Measurements from ENCODE around the gene LCMT2. TPM values are rescaled to one million over a fixed set of nuclear protein-coding genes. Genes with fewer than 3 reads are reported as not detected.
A peak's percentile ranks its signal among the peaks of the same experiment; 100 is the strongest.

LCMT2 gene
- total and polyA plus RNA-seq, 10 of the 15 experiments (the other 5 are each of a cell fraction or from before 2014, with no cell fraction given), result 2.1 to 17.2 (median 14.9) TPM

DNA sequence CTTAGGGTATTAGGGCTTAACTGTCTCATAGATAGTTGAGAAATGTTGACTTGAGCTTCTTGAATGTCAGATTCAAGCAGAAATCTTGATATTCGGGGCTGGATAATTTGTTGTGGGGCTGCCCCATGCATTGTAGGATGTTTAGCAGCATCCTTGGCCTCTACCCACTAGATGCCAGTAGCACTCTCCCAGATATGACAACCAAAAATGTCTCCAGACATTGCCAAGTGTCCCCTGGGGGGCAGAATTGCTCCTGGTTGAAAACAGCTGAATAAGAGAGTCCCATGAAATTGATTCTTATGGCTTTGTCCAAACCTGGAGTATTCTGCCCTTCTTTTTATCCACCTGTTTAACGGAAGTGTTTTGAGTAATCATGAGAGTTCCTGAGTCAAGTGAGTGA is 15.9 kb upstream of the LCMT2 start:
- peaks cover 0 to 18% of the 10 kb centered on the region in 2 experiments; a peak in 2 of 4 replicates for H3K36me3 ChIP-seq (ENCODE audit: control insufficient read depth in 2 of 2, insufficient read depth in 2 of 2, low read length in 1 of 2)
- ChIA-PET SMC1A (ENCODE audit: uncharacterized antibody, unreplicated experiment) (interaction anchor here (0.6 to 2.1 kb wide), 4 partner anchors 8 to 540 kb away, joined by 3 to 7 read pairs (median 4); no protein-coding TSS in a partner anchor), CTCF (interaction anchor here (0.9 to 1.9 kb wide), 7 partner anchors 10 to 165 kb away, joined by 3 to 6 read pairs (median 4); no protein-coding TSS in a partner anchor), RAD21 (ENCODE audit: unreplicated experiment) (interaction anchor here (3.2 kb wide), 1 partner anchor 168 kb away, joined by 8 read pairs; no protein-coding TSS in a partner anchor), POLR2A (interaction anchor here (0.6 kb wide), 1 partner anchor 46 kb away, joined by 5 read pairs; no protein-coding TSS in a partner anchor)
- H3K4me2 ChIP-seq (ENCODE audit: control insufficient read depth, insufficient read depth), result no peak overlapping the region
- in situ Hi-C loops (cut with MboI) (no loop called here), intact Hi-C loops (cut with micrococcal nuclease; ENCODE audit: unreplicated experiment) (no loop called here)
- H4K20me1 ChIP-seq (ENCODE audit: control insufficient read depth, insufficient read depth), result no peaks in the 10 kb centered on the region
- no peaks in the 10 kb centered on the region for H3K27me3 ChIP-seq (replicated peaks in 1 of 2; ENCODE audit: control insufficient read depth in 2 of 2, insufficient read depth in 2 of 2, low read length in 1 of 2)
- H3K9ac ChIP-seq (ENCODE audit: control insufficient read depth, insufficient read depth, low read length), result no peak overlapping the region
- ATAC-seq (no peak), FAIRE-seq (no peak), DNase-seq (ENCODE audit: low read depth, low spot score) (no peak)
- no peaks in the 10 kb centered on the region for H3K9me3 ChIP-seq (replicated peaks; ENCODE audit: control insufficient read depth, insufficient read depth, low read length)
- no peak overlapping the region for H2AFZ ChIP-seq (ENCODE audit: control insufficient read depth, low read depth, low read length)
- H3K4me1 ChIP-seq (ENCODE audit: control insufficient read depth, insufficient read depth, low read length), result no peaks in the 10 kb centered on the region
- H3K79me2 ChIP-seq (ENCODE audit: control insufficient read depth, insufficient read depth, low read length), result no peaks in the 10 kb centered on the region
- no TSS peak for BruUV-seq (replicated peaks)
- no peak for TF ChIP-seq PAX8 (IDR thresholded peaks at IDR 0.05)
- no peak for TF ChIP-seq HDAC2 (IDR thresholded peaks at IDR 0.05)
- no peak for TF ChIP-seq HSF1 (IDR thresholded peaks at IDR 0.05; ENCODE audit: low read depth, low read length)
- TF ChIP-seq TCF12 (IDR thresholded peaks at IDR 0.05; ENCODE audit: low read depth, low read length), result no peak
- TF ChIP-seq, protein P1, sequence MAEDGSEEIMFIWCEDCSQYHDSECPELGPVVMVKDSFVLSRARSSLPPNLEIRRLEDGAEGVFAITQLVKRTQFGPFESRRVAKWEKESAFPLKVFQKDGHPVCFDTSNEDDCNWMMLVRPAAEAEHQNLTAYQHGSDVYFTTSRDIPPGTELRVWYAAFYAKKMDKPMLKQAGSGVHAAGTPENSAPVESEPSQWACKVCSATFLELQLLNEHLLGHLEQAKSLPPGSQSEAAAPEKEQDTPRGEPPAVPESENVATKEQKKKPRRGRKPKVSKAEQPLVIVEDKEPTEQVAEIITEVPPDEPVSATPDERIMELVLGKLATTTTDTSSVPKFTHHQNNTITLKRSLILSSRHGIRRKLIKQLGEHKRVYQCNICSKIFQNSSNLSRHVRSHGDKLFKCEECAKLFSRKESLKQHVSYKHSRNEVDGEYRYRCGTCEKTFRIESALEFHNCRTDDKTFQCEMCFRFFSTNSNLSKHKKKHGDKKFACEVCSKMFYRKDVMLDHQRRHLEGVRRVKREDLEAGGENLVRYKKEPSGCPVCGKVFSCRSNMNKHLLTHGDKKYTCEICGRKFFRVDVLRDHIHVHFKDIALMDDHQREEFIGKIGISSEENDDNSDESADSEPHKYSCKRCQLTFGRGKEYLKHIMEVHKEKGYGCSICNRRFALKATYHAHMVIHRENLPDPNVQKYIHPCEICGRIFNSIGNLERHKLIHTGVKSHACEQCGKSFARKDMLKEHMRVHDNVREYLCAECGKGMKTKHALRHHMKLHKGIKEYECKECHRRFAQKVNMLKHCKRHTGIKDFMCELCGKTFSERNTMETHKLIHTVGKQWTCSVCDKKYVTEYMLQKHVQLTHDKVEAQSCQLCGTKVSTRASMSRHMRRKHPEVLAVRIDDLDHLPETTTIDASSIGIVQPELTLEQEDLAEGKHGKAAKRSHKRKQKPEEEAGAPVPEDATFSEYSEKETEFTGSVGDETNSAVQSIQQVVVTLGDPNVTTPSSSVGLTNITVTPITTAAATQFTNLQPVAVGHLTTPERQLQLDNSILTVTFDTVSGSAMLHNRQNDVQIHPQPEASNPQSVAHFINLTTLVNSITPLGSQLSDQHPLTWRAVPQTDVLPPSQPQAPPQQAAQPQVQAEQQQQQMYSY (CRISPR knock-in tag; IDR thresholded peaks at IDR 0.05), result no peak
- no peak for TF ChIP-seq MAX (IDR thresholded peaks at IDR 0.05; ENCODE audit: low read depth, low read length)
- no peak for TF ChIP-seq ZSCAN29 (IDR thresholded peaks at IDR 0.05)
- TF ChIP-seq FOXK2 (IDR thresholded peaks at IDR 0.05), result no peak
- TF ChIP-seq RELA (IDR thresholded peaks at IDR 0.05; ENCODE audit: borderline replicate concordance, partially characterized antibody), result no peak
- TF ChIP-seq MYB (IDR thresholded peaks at IDR 0.05; ENCODE audit: borderline replicate concordance, low read depth, low read length), result no peak
- TF ChIP-seq WRNIP1 (IDR thresholded peaks at IDR 0.05; ENCODE audit: borderline replicate concordance, low read depth, low read length), result no peak
- TF ChIP-seq FOS (IDR thresholded peaks at IDR 0.05; ENCODE audit: borderline replicate concordance, extremely low read depth, insufficient read length), result no peak
- TF ChIP-seq, protein P2, sequence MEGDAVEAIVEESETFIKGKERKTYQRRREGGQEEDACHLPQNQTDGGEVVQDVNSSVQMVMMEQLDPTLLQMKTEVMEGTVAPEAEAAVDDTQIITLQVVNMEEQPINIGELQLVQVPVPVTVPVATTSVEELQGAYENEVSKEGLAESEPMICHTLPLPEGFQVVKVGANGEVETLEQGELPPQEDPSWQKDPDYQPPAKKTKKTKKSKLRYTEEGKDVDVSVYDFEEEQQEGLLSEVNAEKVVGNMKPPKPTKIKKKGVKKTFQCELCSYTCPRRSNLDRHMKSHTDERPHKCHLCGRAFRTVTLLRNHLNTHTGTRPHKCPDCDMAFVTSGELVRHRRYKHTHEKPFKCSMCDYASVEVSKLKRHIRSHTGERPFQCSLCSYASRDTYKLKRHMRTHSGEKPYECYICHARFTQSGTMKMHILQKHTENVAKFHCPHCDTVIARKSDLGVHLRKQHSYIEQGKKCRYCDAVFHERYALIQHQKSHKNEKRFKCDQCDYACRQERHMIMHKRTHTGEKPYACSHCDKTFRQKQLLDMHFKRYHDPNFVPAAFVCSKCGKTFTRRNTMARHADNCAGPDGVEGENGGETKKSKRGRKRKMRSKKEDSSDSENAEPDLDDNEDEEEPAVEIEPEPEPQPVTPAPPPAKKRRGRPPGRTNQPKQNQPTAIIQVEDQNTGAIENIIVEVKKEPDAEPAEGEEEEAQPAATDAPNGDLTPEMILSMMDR (IDR thresholded peaks at IDR 0.05 in 2 of 3, conservative IDR thresholded peaks at IDR 0.05 in 1 of 3; ENCODE audit: control insufficient read depth in 2 of 3, extremely low read depth in 1 of 3, insufficient read depth in 1 of 3, low read depth in 3 of 3, low read length in 3 of 3), result peak in 2 of 3 experiments; percentile 8 to 23; a peak in 3 of 6 replicates
- no peak for TF ChIP-seq RUNX3 (IDR thresholded peaks at IDR 0.05; ENCODE audit: low read length)
- TF ChIP-seq RAD21 (IDR thresholded peaks at IDR 0.05; ENCODE audit: insufficient read depth, low read depth, low read length), result peak; percentile 27; the same call in 1 of the 2 replicates
- TF ChIP-seq SPI1 (IDR thresholded peaks at IDR 0.05; ENCODE audit: borderline replicate concordance, insufficient read depth, low read depth, low read length), result no peak
- no peak for TF ChIP-seq SREBF2 (IDR thresholded peaks at IDR 0.05; ENCODE audit: low read length)
- TF ChIP-seq EED (IDR thresholded peaks at IDR 0.05; ENCODE audit: low read depth), result no peak
- no peak overlapping the region for H3K4me3 ChIP-seq
- 94% methylated on average over 2 of the region's 2 CpGs for WGBS (ENCODE audit: insufficient coverage, insufficient replicate concordance, low lambda C conversion rate, missing lambda C conversion rate)
- no peak overlapping the region for H3K27ac ChIP-seq (ENCODE audit: control insufficient read depth, insufficient read depth)

Data from GM12878 (cell line).